Ectodermal cell (in vitro differentiated cells): ENCODE measurements around the gene SLC5A6.
"Not testable (repeated sequence)": the region's sequence is repeated elsewhere in the genome, so short reads cannot be mapped to it uniquely, and the experiment has no call there.

Experiments
- H3K27ac ChIP-seq: 2 replicates; pipeline ENCODE4 v1.7.0; 2013; ENCODE audit warnings: mild to moderate bottlenecking, low read depth, low read length; ENCODE audit not compliant: insufficient read depth, poor library complexity, severe bottlenecking
- H3K27me3 ChIP-seq: 2 replicates; pipeline ENCODE4 v1.7.0; 2013; ENCODE audit warnings: mild to moderate bottlenecking, low read length; ENCODE audit not compliant: insufficient read depth, control insufficient read depth, poor library complexity, severe bottlenecking
- H3K36me3 ChIP-seq: one replicate; pipeline ENCODE4 v1.7.0; 2013; ENCODE audit warnings: low read length; ENCODE audit not compliant: control insufficient read depth, insufficient read depth
- H3K4me1 ChIP-seq: one replicate; pipeline ENCODE4 v1.7.0; 2013; ENCODE audit warnings: low read length; ENCODE audit not compliant: control insufficient read depth, insufficient read depth
- H3K4me3 ChIP-seq: 2 replicates; pipeline ENCODE4 v1.7.0; 2013; ENCODE audit warnings: low read depth, low read length, control low read depth; ENCODE audit not compliant: insufficient read depth
- H3K9me3 ChIP-seq: 2 replicates; pipeline ENCODE4 v1.7.0; 2013; ENCODE audit warnings: mild to moderate bottlenecking, low read length, moderate library complexity; ENCODE audit not compliant: control insufficient read depth
- WGBS, 2 experiments: methylation state at CpG; one replicate each; pipeline ENCODE4 v1.1.7; 2013; ENCODE audit warnings: missing lambda C conversion rate in 2 of 2; 5-methylcytosine and 5-hydroxymethylcytosine counted together

Gene SLC5A6

DNA sequence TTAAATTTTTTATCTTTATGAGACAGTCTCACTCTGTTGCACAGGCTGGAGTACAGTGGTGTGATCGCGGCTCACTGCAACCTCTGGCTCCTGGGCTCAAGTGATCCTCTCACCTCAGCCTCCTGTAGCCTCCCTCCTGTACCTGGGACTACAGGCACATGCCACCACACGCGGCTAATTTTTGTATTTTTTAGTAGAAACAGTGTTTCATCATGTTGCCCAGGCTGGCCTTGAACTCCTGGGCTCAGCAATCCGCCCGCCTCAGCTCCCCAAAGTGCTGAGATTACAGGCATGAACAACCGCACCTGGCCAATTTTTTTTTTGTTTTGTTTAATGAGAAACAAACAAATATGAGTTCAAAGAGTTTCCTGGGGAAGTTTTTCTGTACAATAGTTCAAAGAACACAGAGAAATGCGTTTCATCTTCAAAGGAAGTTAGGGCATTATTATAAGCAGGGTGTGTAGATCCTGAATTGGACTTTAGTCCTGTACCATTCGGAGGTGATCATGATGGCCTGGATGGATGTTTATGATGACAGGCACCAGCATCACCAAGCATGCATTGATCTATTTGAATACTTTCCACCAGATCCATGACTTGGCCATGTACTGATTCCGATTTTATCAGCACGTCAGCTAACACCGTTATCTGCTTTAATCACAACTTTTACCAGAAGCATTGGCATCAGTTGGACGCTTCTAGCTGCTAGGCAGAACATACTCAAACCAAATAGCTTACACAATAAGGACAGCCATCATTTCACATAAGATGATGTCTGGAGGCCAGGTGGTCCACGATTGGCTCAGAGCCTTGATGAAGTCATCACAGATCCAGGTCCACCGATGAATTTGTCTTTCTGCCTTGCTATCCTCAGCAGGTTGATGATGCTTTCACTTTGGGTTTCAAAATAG is 34.4 kb downstream of the SLC5A6 start:
- Histone ChIP-seq H3K27ac (no peak overlapping the region), H3K4me1 (no peaks in the 10 kb centered on the region), H3K36me3 (no peaks in the 10 kb centered on the region), H3K27me3 (no peaks in the 10 kb centered on the region), H3K9me3 (no peaks in the 10 kb centered on the region), H3K4me3 (no peak overlapping the region)
- WGBS, 2 experiments = 90 to 95% methylated on average over 15 of the region's 15 CpGs

DNA sequence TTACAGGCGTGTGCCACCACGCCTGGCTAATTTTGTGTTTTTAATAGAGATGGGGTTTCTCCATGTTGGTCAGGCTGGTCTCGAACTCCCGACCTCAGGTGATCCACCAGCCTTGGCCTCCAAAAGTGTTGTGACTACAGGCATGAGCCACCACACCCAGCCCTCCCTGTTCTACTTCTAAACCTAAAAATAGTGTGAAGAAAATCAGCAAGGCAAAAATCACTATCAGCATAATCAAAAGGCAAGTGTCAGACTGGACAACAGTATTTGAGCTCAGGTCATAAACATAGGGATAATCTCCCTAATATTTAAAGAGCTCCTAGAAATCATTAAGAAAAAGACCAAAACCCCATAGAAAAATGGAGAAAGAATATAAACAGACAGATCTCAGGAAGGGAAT is 36.3 kb downstream of the SLC5A6 start:
- 86 to 94% methylated on average over 4 of the region's 4 CpGs for WGBS, 2 experiments
- not testable (repeated sequence) for H3K9me3 ChIP-seq, H3K27ac ChIP-seq, H3K27me3 ChIP-seq, H3K4me3 ChIP-seq, H3K4me1 ChIP-seq, H3K36me3 ChIP-seq

DNA sequence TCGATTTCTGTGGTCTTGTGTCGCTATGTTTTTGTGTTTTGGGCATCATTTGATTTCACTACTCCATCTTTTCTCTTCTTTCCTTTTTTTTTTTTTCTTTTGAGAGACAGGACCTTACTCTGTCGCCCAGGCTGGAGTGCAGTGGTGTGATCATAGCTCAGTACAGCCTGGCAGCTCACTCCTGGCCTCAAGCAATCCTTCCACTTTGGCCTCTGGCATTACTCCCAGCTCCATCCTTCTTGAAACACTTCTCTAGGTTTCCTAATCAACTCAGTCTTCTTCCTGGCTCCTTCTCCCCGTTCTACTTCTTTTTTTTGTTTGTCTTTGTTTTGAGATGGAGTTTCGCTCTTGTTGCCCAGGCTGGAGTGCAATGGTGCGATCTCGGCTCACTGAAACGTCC is 36.7 kb downstream of the SLC5A6 start:
- H3K4me1 ChIP-seq = no peaks in the 10 kb centered on the region
- H3K27me3 ChIP-seq = peaks cover 8% of the 10 kb centered on the region
- no peaks in the 10 kb centered on the region for H3K36me3 ChIP-seq
- H3K27ac ChIP-seq = no peak overlapping the region
- no peak overlapping the region for H3K4me3 ChIP-seq
- no peaks in the 10 kb centered on the region for H3K9me3 ChIP-seq
- 78 to 83% methylated on average over 7 to 8 of the region's 8 CpGs for WGBS, 2 experiments

DNA sequence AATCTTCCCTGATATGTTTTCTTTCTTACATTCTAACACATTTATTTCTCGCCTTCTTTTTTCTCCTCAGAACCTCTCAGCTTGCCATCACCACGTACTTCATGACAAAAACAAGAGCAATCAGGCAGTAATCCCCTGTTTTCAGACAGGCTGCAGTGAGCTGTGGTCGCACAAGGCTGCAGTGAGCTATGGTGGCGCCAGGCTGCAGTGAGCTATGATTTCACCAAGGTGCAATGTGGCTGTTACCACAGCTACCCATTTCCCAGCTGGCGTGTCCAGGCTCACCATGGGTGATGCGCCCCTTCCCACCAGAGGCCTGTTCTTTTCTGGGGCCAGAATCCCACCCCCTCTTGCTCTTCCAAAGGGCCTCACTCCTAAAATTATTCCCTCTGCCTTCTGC is 37.4 kb downstream of the SLC5A6 start:
- H3K27ac ChIP-seq = no peak overlapping the region

DNA sequence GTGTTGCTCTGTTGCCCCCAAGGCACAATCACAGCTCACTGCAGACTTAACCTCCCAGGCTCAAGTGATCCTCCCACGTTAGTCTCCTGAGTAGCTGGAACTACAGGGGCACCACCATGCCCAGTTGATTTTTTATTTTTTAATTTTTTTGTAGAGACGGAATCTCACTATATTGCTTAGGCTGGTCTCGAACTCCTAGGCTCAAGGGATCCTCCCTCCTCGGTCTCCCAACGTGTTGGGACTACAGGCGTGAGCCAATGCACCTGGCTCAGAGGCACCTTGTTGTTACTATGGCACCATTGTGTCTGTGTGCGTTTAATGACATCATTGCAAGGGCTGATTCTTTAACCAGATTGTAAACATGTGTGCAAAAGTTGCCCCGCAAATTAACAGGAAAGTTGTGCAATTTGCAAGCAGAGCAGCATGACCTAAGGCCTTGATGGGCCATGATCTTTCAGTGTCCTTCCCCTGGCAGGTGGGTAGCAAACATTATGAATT is 40.7 kb downstream of the SLC5A6 start:
- H3K27me3 ChIP-seq = peaks cover 12% of the 10 kb centered on the region
- no peaks in the 10 kb centered on the region for H3K4me1 ChIP-seq
- no peak overlapping the region for H3K4me3 ChIP-seq
- H3K27ac ChIP-seq = no peak overlapping the region
- H3K36me3 ChIP-seq = no peaks in the 10 kb centered on the region
- 91 to 93% methylated on average over 8 of the region's 8 CpGs for WGBS, 2 experiments
- no peaks in the 10 kb centered on the region for H3K9me3 ChIP-seq

More for the DNA sequence above, 37.4 kb downstream of the SLC5A6 start:
- Histone ChIP-seq H3K9me3 (no peaks in the 10 kb centered on the region), H3K4me3 (no peak overlapping the region), H3K27me3 (peaks cover 12% of the 10 kb centered on the region), H3K36me3 (no peaks in the 10 kb centered on the region), H3K4me1 (no peaks in the 10 kb centered on the region)
- WGBS, 2 experiments = 74 to 77% methylated on average over 6 of the region's 6 CpGs

DNA sequence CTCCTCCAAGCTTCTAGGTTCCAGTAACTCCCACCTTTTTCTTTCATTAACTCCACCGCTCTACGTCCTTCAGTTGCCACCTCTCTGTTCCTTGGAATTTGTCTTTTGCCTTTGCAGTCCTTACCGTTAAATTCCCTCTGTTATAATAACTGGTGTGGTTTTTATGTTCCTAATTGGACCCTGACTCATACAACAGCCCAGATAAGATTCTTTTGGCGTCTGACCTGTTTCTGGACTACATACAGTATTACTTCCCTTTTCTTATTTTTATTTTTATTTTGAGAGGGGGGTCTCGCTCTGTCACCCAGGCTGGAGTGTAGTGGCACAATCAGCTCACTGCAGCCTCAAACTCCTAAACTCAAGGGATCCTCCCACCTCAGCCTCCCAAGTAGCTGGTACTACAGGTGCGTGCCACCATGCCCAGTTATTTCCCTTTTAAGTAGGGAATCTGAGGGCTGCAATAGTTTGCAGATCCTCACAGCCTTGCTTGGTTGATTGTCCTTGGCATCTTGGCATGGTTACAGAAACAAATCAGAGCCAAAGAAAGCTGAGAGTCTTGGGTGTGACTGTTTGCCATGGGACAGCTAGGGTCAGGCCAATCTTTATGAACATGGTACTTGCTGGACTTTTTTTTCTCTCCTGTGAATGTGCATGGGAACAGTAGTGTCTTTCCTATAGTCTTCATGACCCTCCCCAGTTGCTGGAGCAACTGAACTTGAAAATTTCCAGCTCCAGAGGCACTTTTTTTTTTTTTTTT is 41.3 kb downstream of the SLC5A6 start:
- no peaks in the 10 kb centered on the region for H3K9me3 ChIP-seq
- H3K4me3 ChIP-seq = no peak overlapping the region
- no peak overlapping the region for H3K27ac ChIP-seq
- H3K27me3 ChIP-seq = peaks cover 12% of the 10 kb centered on the region
- no peaks in the 10 kb centered on the region for H3K36me3 ChIP-seq
- 86 to 89% methylated on average over 5 of the region's 6 CpGs for WGBS, 2 experiments
- no peaks in the 10 kb centered on the region for H3K4me1 ChIP-seq

DNA sequence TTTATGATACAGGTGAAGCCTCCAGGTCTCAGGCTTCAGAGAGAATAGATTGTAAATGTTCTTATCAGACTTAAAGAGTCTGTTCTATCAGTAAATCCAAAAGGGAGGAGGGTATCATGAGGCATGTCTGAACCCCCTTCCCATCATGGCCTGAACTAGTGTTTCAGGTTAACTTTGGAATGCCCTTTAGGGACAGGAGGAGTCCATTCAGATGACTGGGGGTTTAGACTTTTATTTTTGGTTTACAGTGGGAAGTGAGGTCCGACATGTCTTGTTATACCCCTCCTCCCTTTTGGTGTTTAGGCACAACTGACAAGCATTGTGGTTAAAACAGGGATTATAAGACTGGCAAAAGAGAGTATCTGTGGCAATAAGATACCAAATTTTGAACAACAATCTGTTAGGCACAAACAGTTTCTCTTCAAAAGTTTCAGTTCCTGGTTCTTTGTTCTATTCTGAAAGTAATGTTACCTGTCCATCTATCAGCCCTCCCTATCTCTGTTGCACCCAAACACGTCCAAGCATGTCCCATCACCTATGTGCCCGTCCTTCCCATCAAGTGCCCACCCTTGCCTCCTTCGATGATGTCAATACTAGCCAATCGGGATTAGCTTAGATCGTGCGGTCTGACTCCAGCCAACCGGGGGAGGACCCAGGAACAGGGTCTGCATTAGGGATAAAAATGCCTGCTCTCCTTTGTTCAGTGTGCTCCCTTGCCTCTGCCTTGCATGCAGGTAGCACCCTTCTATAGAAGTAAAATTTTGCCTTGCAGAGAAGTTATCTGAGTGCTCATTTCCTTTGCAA is 46.9 kb downstream of the SLC5A6 start:
- H3K27ac ChIP-seq = no peak overlapping the region
- WGBS, 2 experiments = 92% methylated on average over 8 of the region's 8 CpGs
- no peaks in the 10 kb centered on the region for H3K4me1 ChIP-seq
- H3K27me3 ChIP-seq = peaks cover 3% of the 10 kb centered on the region
- no peak overlapping the region for H3K4me3 ChIP-seq
- no peaks in the 10 kb centered on the region for H3K36me3 ChIP-seq
- no peaks in the 10 kb centered on the region for H3K9me3 ChIP-seq

DNA sequence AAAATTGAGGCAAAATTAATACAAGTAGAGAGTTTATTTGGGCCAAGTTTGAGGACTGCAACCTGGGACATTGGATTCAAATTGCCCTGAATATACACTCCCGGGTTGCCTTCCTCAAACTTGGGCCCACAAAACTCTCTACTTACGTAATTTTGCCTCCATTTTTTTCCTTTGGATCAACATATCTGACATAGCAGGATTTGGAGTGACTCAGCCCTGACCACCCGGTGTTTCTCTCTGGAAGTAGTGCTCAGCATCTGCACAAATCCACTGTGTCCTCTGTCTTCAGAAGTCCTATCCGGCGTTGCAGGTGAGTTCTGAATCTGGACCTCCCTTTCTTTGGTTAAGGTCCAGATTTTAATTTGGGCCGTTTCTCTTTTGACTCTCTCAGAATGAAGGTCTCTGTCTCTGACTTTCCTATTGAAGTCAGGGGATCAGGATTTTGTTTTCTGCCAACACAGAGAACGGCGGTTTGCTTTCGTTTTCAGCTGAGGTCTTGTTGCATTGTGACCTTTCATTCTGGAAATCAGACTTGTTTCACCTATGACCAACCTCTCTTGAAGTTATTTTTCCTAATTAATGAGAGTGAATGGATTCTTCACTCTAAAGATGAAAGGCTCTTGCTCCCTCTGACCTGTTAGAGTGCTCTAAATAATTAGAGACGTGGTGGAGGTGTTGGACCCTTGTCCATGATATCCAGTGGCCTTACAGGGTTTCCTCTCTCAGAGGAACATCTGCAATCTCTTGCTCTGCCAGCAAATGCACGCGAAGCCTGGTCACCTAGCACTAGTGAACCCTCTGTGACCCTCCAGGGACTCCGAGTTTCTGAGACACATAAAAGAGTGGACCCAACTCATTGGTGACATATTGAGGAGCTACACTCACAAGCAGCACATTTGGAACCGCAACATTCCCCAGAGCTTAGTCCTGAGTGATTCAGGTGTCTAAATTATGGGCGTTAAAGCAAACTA is 49.6 kb downstream of the SLC5A6 start:
- Histone ChIP-seq H3K27me3 (no peaks in the 10 kb centered on the region), H3K4me1 (no peaks in the 10 kb centered on the region), H3K9me3 (no peaks in the 10 kb centered on the region), H3K36me3 (no peaks in the 10 kb centered on the region), H3K4me3 (no peak overlapping the region), H3K27ac (no peak overlapping the region)
- WGBS, 2 experiments = 93 to 94% methylated on average over 15 of the region's 15 CpGs

DNA sequence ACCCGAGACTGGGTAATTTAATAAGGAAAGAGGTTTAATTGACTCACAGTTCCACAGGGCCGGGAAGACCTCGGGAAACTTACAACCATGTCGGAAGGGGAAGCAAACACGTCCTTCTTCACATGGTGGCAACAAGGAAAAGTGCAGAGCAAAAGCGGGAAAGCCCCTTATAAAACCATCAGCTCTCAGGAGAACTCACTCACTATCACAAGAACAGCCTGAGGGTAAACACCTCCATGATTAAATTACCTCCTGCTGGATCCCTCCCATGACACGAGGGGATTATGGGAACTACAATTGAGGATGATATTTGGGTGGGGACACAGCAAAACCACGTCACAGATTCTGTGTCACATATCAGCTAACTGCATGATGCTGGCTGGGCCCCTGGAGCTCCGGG is 51.9 kb downstream of the SLC5A6 start:
- no peaks in the 10 kb centered on the region for H3K36me3 ChIP-seq
- no peaks in the 10 kb centered on the region for H3K27me3 ChIP-seq
- no peaks in the 10 kb centered on the region for H3K9me3 ChIP-seq
- no peak overlapping the region for H3K4me3 ChIP-seq
- WGBS, 2 experiments = 86 to 93% methylated on average over 9 of the region's 9 CpGs
- H3K27ac ChIP-seq = no peak overlapping the region
- H3K4me1 ChIP-seq = no peaks in the 10 kb centered on the region
